Endodermal cell (in vitro differentiated cells): ENCODE measurements around the gene SPAG6. TPM values are rescaled to one million over a fixed set of nuclear protein-coding genes. Genes with fewer than 3 reads are reported as not detected.

Source experiments
- DNase-seq: peaks from one replicate; pipeline ENCODE4 v3.0.0-alpha.2; 2017
- H3K27ac ChIP-seq: 2 replicates; pipeline ENCODE4 v1.5.1; 2013; ENCODE audit warnings: mild to moderate bottlenecking, low read depth, low read length, moderate library complexity
- H3K27me3 ChIP-seq: 2 replicates; pipeline ENCODE4 v1.6.1; 2013; ENCODE audit warnings: mild to moderate bottlenecking, low read length, moderate library complexity; ENCODE audit not compliant: insufficient read depth, control insufficient read depth, poor library complexity, severe bottlenecking
- H3K36me3 ChIP-seq: 2 replicates; pipeline ENCODE4 v1.7.0; 2013; ENCODE audit warnings: mild to moderate bottlenecking, low read length, moderate library complexity; ENCODE audit not compliant: control insufficient read depth, insufficient read depth
- H3K4me1 ChIP-seq: one replicate; pipeline ENCODE4 v1.7.0; 2013; ENCODE audit warnings: low read length; ENCODE audit not compliant: control insufficient read depth, insufficient read depth
- H3K4me3 ChIP-seq: 2 replicates; pipeline ENCODE4 v1.5.1; 2013; ENCODE audit warnings: mild to moderate bottlenecking, low read length, moderate library complexity
- H3K9ac ChIP-seq: 2 replicates; pipeline ENCODE4 v1.6.1; 2013; ENCODE audit warnings: mild to moderate bottlenecking, low read length, moderate library complexity; ENCODE audit not compliant: poor library complexity, severe bottlenecking; ENCODE audit errors: extremely low read depth
- H3K9me3 ChIP-seq: 2 replicates; pipeline ENCODE4 v1.6.1; 2013; ENCODE audit warnings: mild to moderate bottlenecking, low read length, moderate library complexity; ENCODE audit not compliant: control insufficient read depth
- H3K27ac Mint-ChIP-seq: 2 replicates; pipeline ENCODE4 v1.8.0; 2020; ENCODE audit warnings: mixed read lengths
- H3K27me3 Mint-ChIP-seq: 2 replicates; pipeline ENCODE4 v1.8.0; 2021; ENCODE audit warnings: mild to moderate bottlenecking, mixed read lengths; ENCODE audit not compliant: insufficient read depth
- H3K36me3 Mint-ChIP-seq: 2 replicates; pipeline ENCODE4 v1.8.0; 2020; ENCODE audit warnings: low read depth, mixed read lengths
- H3K4me1 Mint-ChIP-seq: 2 replicates; pipeline ENCODE4 v1.8.0; 2020; ENCODE audit warnings: mixed read lengths
- H3K4me3 Mint-ChIP-seq: 2 replicates; pipeline ENCODE4 v1.8.0; 2020; ENCODE audit warnings: mild to moderate bottlenecking, moderate library complexity, mixed read lengths
- H3K9me3 Mint-ChIP-seq: 2 replicates; pipeline ENCODE4 v1.8.0; 2020; ENCODE audit warnings: mild to moderate bottlenecking, mixed read lengths
- CTCF ChIP-seq: fragments of 200-600 bp; sonication (generic); conservative IDR thresholded peaks from 2 replicates; pipeline ENCODE4 v1.5.0; 2021; ENCODE audit warnings: antibody characterized with exemption, mild to moderate bottlenecking
- WGBS, 2 experiments: methylation state at CpG; one replicate each; pipeline versions ENCODE4 v1.1.5 to v1.1.7; 2013; ENCODE audit warnings: missing lambda C conversion rate in 2 of 2, mixed read lengths in 1 of 2; ENCODE audit not compliant: insufficient coverage in 1 of 2, insufficient read length in 1 of 2; 5-methylcytosine and 5-hydroxymethylcytosine counted together
- total RNA-seq, 2 donors: library from RNA; stranded (reverse); fragmentation: NEBNext Ultra II Directional in 1 of 2; extraction: Animal tissue kit (Norgen Biotek cat#: 25700) in 1 of 2; gene quantifications; 2 replicates in 1 of 2; 3 replicates in 1 of 2; pipeline ENCODE4 v1.2.1, GENCODE V29; 2021

SPAG6 gene
- total RNA-seq, 2 donors from 2014 or later, result 1.1 to 2.1 TPM

- H3K27me3 Mint-ChIP-seq, result peaks cover 55% of the 10 kb centered on the region
- Histone ChIP-seq H3K9ac (no peak overlapping the region), H3K36me3 (no peaks in the 10 kb centered on the region), H3K4me1 (no peaks in the 10 kb centered on the region), H3K27ac (no peak overlapping the region), H3K27me3 (peaks cover 35% of the 10 kb centered on the region), H3K4me3 (no peak overlapping the region), H3K9me3 (no peaks in the 10 kb centered on the region)
- TF ChIP-seq CTCF, result no peak
- H3K27ac Mint-ChIP-seq, result no peak overlapping the region
- H3K4me1 Mint-ChIP-seq, result peaks cover 8% of the 10 kb centered on the region
- no peaks in the 10 kb centered on the region for H3K9me3 Mint-ChIP-seq
- H3K4me3 Mint-ChIP-seq, result no peak overlapping the region
- H3K36me3 Mint-ChIP-seq, result no peaks in the 10 kb centered on the region
- DNase-seq, result no peak
Measured at GRCh38 chr10:22310928-22311327, 34.4 kb upstream of the SPAG6 start.

- no peaks in the 10 kb centered on the region for H3K36me3 Mint-ChIP-seq
- Histone ChIP-seq H3K4me1 (peaks cover 3% of the 10 kb centered on the region), H3K27me3 (peaks cover 68% of the 10 kb centered on the region), H3K36me3 (no peaks in the 10 kb centered on the region), H3K27ac (no peak overlapping the region), H3K9me3 (no peaks in the 10 kb centered on the region), H3K9ac (no peak overlapping the region), H3K4me3 (no peak overlapping the region)
- TF ChIP-seq CTCF, result no peak
- peak overlapping the region; percentile 74 for H3K4me3 Mint-ChIP-seq
- no peak overlapping the region for H3K27ac Mint-ChIP-seq
- no peak for DNase-seq
- no peaks in the 10 kb centered on the region for H3K9me3 Mint-ChIP-seq
- peaks cover 84% of the 10 kb centered on the region for H3K27me3 Mint-ChIP-seq
- peaks cover 11% of the 10 kb centered on the region for H3K4me1 Mint-ChIP-seq
- WGBS, 2 experiments, result 7 to 15% methylated on average over 2 of the region's 2 CpGs
Measured at GRCh38 chr10:22314852-22315251, 30.4 kb upstream of the SPAG6 start.

- Mint-ChIP-seq H3K4me3 (peak overlapping the region; percentile 74), H3K9me3 (no peaks in the 10 kb centered on the region), H3K36me3 (no peaks in the 10 kb centered on the region), H3K27me3 (peaks cover 86% of the 10 kb centered on the region), H3K4me1 (peaks cover 15% of the 10 kb centered on the region), H3K27ac (peak overlapping the region; percentile 75)
- 0 to 1% methylated on average over 3 to 53 of the region's 53 CpGs for WGBS, 2 experiments
- Histone ChIP-seq H3K9me3 (no peaks in the 10 kb centered on the region), H3K4me3 (peak overlapping the region; percentile 92), H3K27me3 (peaks cover 71% of the 10 kb centered on the region), H3K27ac (peak overlapping the region; percentile 18), H3K9ac (peak overlapping the region; percentile 52), H3K4me1 (peaks cover 3% of the 10 kb centered on the region), H3K36me3 (no peaks in the 10 kb centered on the region)
- peak; percentile 87 for DNase-seq
- TF ChIP-seq CTCF, result no peak
Measured at GRCh38 chr10:22315455-22316285, 29.6 kb upstream of the SPAG6 start.
